ENCODE results near the gene INSM1.

Gene INSM1

DNA sequence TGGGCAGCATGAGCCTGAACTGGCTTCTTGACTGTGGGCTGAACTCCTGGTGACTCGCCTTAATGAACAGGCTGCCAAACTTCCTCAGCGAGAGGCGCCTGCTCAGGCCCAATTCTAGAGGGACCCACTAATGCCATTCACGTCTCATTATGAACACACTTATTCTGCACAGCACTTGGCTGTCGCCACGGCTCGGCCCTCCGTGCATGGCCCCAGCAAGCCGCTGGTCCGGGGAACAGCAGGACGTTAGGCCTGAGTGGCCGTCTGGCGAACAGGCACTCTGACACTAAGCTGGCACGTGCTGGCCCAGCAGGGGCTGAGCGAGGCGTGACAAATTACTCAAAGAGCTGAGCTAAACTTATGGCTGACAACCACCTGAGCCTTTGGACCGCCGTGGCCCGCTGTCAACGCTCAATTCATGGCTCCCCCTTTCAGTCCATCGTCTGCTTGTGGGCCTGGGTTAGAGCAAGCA lies 45.9 kb downstream of the INSM1 start:
- Histone ChIP-seq H3K27ac (ENCODE audit: poor library complexity, severe bottlenecking) (no peak overlapping the region), H3K4me3 (ENCODE audit: severe bottlenecking) (no peak overlapping the region), H3K9me3 (ENCODE audit: severe bottlenecking) (no peaks in the 10 kb centered on the region), H3K4me1 (ENCODE audit: insufficient read depth, poor library complexity, severe bottlenecking) (no peaks in the 10 kb centered on the region), H3K27me3 (ENCODE audit: insufficient read depth, poor library complexity, severe bottlenecking) (no peaks in the 10 kb centered on the region), H3K36me3 (ENCODE audit: low read depth) (no peaks in the 10 kb centered on the region)
- no peak for DNase-seq (ENCODE audit: low spot score)
- ATAC-seq (ENCODE audit: low read depth): no peak
- TF ChIP-seq, protein P1, sequence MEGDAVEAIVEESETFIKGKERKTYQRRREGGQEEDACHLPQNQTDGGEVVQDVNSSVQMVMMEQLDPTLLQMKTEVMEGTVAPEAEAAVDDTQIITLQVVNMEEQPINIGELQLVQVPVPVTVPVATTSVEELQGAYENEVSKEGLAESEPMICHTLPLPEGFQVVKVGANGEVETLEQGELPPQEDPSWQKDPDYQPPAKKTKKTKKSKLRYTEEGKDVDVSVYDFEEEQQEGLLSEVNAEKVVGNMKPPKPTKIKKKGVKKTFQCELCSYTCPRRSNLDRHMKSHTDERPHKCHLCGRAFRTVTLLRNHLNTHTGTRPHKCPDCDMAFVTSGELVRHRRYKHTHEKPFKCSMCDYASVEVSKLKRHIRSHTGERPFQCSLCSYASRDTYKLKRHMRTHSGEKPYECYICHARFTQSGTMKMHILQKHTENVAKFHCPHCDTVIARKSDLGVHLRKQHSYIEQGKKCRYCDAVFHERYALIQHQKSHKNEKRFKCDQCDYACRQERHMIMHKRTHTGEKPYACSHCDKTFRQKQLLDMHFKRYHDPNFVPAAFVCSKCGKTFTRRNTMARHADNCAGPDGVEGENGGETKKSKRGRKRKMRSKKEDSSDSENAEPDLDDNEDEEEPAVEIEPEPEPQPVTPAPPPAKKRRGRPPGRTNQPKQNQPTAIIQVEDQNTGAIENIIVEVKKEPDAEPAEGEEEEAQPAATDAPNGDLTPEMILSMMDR (IDR thresholded peaks at IDR 0.05; ENCODE audit: poor library complexity, severe bottlenecking): no peak

- Histone ChIP-seq H3K27ac (ENCODE audit: poor library complexity, severe bottlenecking) (no peak overlapping the region), H3K27me3 (ENCODE audit: insufficient read depth, poor library complexity, severe bottlenecking) (no peaks in the 10 kb centered on the region), H3K4me3 (ENCODE audit: severe bottlenecking) (no peak overlapping the region), H3K9me3 (ENCODE audit: severe bottlenecking) (no peaks in the 10 kb centered on the region), H3K4me1 (ENCODE audit: insufficient read depth, poor library complexity, severe bottlenecking) (no peaks in the 10 kb centered on the region), H3K36me3 (ENCODE audit: low read depth) (no peaks in the 10 kb centered on the region)
- ATAC-seq (ENCODE audit: low read depth) (no peak), DNase-seq (ENCODE audit: low spot score) (no peak)
- TF ChIP-seq, protein P1 (IDR thresholded peaks at IDR 0.05; ENCODE audit: poor library complexity, severe bottlenecking): no peak
Measured at GRCh38 chr20:20414640-20415220, 46.8 kb downstream of the INSM1 start.

- Histone ChIP-seq H3K27me3 (ENCODE audit: insufficient read depth, poor library complexity, severe bottlenecking) (no peaks in the 10 kb centered on the region), H3K36me3 (ENCODE audit: low read depth) (no peaks in the 10 kb centered on the region), H3K27ac (ENCODE audit: poor library complexity, severe bottlenecking) (no peak overlapping the region), H3K4me3 (ENCODE audit: severe bottlenecking) (no peak overlapping the region), H3K9me3 (ENCODE audit: severe bottlenecking) (no peaks in the 10 kb centered on the region), H3K4me1 (ENCODE audit: insufficient read depth, poor library complexity, severe bottlenecking) (no peaks in the 10 kb centered on the region)
- ATAC-seq (ENCODE audit: low read depth) (no peak), DNase-seq (ENCODE audit: low spot score) (no peak)
- TF ChIP-seq, protein P1 (IDR thresholded peaks at IDR 0.05; ENCODE audit: poor library complexity, severe bottlenecking): no peak
Measured at GRCh38 chr20:20415321-20415720, 47.4 kb downstream of the INSM1 start.

- Histone ChIP-seq H3K9me3 (ENCODE audit: severe bottlenecking) (no peaks in the 10 kb centered on the region), H3K4me3 (ENCODE audit: severe bottlenecking) (no peak overlapping the region), H3K27me3 (ENCODE audit: insufficient read depth, poor library complexity, severe bottlenecking) (no peaks in the 10 kb centered on the region), H3K27ac (ENCODE audit: poor library complexity, severe bottlenecking) (no peak overlapping the region), H3K4me1 (ENCODE audit: insufficient read depth, poor library complexity, severe bottlenecking) (no peaks in the 10 kb centered on the region), H3K36me3 (ENCODE audit: low read depth) (no peaks in the 10 kb centered on the region)
- TF ChIP-seq, protein P1 (IDR thresholded peaks at IDR 0.05; ENCODE audit: poor library complexity, severe bottlenecking): no peak
- DNase-seq (ENCODE audit: low spot score) (no peak), ATAC-seq (ENCODE audit: low read depth) (no peak)
Measured at GRCh38 chr20:20417876-20418676, 50.2 kb downstream of the INSM1 start.

All from RWPE2 (cell line).